Measurements from ENCODE around the gene RBP2.
A peak's percentile ranks its signal among the peaks of the same experiment; 100 is the strongest.

RBP2 gene

DNA sequence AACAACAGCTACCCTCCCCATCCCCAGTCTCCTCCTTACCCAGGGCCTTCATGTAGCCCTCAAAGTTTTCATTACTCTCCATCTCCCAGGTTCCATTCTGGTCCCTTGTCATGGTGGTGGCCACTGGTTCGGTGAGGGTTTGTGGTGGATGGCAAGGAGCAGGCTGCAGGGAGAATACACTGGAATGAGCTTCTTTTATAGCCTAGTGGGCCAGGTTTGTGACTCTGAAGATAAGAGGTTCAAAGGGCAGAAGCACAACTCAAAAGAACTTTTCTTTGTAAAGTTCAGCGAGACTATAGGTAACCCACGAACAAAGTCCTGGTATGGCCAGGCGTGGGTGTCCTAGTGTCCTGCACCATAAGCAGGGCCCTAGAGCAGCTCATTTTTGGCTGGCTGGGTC, at the start of gene RBP2:
Gene RBP2, minus strand, starts transcription at position 169 of the 400 bp plus-strand sequence. Its CDS starts 57 bp downstream, at position 112.
- no peak for DNase-seq

DNA sequence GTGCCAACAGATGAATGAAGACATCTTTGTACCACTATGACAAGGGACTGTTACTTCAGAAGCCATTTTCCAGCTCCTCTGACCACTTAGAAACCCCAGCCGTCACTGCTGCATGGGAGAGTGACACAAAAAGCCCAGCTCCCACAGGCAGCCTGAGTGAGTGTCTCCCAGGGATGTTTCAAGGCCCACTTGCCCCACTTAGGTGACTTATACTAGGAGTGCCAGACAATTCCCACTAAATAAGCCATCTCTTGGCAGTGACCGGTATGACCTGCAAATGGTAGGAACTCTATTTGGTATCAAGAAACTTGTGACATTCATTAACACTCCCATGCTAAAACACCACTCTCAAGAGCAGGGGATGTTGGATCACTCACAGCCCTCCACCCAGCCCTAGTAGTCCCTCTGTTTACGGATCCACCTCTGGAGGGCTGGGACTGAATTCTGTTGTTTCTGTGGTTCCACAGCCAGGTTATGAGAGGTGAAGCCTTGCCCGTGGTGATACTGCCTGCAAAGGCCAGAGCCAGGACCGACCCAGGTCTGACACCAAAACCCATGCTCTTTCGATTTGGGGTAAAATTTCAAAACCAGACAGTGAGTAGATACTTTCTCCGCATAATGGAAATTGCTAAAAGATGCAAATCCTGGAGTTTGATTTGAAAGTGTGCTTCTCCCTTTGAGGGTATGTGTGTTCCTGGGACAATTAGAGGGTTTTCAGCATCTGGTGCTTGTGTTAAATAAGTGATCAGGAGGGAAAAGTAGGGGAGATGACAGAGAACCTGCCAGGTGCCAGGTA, 48.7 kb upstream of the RBP2 start:
- no peak for DNase-seq

DNA sequence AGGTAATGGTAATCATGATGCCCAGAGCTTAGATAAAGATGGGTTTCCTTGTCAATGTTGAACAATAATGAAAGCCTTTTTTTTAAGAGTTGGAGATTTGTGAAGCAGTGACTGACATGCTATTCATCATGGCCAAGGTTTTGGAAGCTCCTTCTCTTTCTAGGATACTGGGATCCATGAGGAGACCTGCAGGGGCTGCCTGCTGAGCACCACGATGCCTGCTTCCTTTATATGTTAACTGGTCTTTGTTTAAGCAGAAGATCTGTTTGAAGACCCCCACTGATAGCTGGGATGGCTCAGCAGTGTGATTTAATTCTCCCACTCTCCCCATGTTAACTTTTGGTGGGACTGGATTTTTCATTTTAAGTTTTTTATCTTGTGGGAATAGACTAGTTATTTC, 47.4 kb upstream of the RBP2 start:
- no peak for DNase-seq

DNA sequence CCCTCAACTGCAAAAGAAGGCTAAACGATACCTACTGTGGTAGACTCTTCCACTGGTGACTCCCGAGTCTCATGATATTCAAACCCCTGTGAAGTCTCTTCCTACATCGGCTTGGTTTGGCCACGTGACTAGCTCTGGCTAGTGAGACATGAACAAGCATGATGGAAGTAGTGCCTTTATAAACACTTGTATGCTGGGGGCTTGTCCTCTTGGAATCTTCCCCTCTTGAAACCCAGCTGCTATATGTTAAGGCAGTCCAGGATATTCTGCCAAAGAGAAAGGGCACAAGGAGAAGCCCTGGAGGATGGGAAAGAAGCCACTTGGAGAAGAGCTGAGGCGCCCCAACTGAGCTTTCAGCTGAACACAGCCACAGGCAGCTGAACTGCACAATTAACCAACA, 46.9 kb upstream of the RBP2 start:
- no peak for DNase-seq

DNA sequence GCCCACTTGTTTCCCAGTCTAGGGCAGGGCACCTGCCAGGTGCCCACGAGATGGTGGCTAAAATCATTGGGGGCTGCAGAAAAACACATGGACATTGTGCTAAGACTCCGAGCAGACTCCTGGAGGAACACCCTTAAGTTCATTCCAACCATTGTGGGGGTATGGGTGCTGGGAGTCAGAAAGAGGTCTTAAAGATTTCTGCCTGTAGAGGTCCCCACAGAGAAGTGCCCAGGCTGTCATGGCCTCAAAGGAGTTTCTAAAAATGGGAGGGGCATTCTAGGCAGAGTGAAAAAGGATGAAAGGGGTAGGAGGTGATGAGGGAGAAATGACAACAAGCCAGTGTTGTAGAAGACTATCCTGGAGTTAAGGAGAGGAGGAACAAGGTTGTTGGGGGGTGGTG, 46.1 kb upstream of the RBP2 start:
- no peak for DNase-seq

DNA sequence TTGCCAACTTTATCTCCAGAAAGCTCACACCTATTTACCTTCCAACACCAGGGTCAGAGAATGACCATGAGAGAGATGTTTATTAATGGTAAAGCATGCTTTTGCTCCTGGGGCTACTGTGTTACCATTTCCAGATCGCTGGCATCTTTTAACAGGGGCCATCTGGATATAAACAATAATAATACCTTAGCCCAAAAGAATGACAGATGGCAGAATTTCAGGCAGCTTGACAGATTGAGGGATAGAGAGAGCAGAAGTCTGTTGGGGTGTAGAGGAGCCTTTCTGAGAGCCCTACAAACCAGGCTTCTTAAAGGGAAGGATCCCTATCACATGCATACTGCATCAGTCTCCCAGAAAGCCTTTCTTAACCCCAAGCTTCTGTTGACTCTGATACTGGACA, 45.5 kb upstream of the RBP2 start:
- DNase-seq, result no peak

DNA sequence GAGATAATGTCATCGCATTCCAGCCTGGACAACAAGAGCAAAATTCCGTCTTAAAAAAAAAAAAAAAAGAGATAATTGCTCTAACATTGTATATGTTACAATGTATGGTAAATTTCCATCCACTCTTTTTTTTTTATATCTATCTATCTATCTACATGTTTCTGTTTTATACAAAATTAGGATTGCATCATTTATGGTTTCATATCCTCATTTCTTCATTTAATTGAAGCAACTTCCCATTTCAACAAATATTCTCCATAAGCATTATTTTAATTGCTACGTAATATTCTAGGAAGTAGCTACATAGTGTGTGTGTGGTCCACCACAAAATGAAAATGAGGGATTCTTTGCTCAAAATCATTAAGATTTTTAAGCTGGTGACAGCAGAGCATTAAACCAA, 44.8 kb upstream of the RBP2 start:
- DNase-seq, result no peak

DNA sequence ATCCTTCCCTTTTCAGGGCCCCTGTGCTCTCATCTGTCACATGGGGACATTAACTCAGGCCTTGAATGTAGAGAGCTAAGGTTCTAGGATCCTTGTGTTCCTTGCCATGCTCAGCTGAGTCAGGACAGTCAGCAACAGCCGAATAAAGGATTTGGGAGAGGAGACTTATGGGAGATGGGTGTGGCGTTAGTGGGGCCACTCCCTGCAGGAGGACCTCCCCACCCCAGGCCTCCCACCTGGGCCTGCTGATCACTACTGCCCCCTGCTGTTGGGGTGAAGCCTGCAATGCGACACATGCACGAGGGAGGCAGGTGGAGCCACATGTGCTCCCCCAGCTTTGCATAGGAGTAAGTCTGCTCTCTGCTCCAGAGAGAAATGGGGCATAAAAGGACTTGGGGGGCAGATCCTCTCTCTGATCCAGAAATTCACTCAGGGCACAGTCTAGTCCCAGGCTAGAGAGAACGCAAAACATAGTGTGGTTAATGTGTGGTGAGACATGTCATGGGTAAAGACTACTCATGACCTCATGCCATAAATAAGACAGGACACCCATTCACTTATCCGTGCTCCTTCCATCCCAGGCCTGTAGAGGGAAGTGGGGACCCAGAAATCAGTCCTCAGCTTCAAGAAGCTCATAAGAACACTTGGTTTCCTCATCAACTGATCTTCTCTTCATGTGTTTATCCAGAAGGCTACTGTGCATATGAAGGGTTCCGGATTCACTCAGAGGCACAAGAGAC, 43.9 kb upstream of the RBP2 start:
- DNase-seq, result no peak

DNA sequence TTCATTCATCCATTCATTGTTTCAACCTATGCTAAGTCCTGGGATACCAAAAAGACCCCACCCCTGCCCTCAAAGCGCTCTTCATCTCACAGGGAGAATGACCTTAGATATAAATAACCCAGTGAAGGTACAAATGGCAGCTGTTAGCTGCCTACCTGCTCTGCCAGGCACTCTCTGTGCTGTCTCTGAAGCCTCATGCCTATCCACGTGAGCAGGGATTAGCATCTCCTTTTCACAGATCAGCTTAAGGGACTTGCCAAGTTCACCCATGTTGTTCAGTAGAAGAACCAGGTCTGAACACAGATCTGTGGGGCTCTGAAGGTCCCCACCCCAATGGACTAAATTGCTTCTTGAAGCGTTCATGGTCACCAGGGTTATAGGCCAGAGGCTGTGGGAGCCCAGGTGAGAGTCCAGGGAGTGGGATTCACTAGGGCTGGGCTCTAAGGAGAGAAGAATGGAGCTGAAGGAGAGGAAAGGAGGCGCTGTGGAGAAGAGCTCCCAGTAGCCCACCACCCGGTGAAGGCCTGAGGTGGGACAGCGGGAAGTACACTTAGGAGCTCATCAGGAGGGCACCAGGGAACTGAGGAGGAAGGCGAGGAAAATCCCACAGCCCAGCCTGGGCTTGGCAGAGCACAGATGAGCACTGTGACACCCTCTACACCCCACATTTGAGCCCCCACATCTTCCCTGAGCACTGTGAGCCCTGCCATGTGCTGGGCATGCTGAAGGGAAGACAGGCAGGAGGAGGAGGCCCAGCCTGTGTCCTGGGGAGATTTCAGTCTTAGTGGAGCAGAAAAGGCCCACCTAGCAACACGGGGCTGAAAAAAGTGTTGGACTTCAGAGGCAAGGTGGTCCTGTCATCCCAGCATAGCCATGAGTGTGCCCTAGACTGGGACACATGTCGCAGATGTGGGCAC, 42.9 kb upstream of the RBP2 start:
- DNase-seq, result no peak

DNA sequence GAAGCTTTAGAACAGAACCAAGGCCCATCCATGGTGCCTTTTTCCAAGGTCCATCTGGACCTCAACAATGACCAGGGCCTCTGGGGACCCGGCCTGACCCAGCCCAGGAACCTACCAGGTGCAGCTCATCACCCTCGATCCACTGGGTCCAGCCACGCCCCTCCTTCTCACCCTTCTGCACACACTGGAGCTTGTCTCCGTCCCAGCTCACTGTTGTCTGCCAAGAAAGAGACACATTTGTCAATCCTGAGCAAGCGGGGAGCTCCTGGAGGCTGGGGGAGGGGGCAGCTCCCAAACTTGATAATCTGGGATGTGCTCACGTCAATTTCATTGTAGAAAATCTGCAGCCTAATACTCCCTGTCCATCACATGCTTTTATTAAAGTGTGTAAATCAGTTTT, 42.0 kb upstream of the RBP2 start:
- no peak for DNase-seq

DNA sequence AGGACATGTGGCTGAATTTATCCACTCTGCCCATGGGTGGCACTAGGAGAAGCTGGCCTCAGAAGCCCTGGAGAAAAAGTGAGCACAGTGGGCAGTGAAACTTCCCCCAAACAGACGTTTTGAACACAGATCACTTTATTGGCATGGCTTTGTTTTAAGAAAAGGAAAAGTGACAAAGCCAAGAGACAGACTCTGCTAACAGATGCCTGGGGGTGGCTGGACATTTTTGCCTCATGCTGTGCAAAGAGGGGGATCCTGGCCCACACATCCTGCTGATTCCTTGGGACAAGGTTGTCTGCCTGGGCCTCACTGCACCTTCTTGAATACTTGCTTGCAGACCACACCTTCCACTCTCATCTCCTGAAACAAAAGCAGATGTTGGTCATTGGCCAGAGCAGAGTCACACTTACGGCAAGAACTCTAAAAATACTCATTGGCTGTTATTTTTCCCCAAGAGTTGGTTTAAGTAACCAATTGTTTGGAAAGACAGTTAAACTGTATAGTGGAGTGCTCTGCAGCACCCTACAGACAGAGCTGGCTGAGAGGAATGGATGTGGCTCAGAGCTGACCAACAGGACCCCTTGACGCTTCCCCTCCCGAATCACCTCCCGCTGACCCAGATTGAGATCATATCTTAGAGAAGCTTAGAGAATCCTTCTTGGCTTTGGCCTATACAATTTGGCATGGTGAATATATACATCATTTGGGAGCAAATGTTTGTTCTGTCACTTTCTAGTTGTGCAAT, 41.2 kb upstream of the RBP2 start:
- no peak for DNase-seq

DNA sequence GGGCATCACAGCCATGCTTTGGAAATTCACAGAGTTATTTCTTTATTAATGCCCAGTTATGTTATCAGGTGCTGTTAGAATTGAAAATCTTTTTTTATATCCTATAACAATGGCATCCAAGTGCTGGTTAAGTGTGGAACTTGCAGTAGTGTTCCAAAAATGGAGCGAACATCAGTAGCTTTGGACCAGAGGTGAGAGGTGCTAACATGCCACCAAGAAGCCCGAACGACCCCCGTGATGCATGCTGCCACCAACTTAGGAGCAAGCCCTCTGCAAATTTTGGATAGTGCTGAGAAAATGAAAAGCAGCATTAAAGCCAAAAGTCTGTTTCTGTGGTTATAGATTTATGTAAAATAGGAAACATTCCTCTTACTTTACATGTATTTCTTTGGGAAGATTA, 38.4 kb upstream of the RBP2 start:
- DNase-seq, result no peak

DNA sequence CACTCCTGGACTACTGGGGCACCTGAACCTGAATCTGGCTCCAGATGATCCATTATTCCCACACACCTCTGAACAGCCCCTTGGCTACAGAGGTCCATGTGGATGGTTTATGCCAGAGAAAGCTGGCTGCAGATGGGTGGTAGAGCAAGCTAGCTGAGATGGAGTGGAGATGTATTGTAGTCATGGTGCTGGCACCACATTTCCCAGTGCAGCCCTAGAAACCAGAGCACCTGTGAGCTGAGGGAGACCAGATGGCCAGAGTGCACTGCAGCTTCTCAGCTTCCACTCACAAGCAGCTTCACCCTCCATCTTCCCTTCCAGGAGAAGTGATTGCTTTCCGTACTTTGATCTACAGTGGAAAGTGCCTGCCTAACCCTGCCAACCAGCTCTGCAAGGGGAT, 33.3 kb upstream of the RBP2 start:
- no peak for DNase-seq

DNA sequence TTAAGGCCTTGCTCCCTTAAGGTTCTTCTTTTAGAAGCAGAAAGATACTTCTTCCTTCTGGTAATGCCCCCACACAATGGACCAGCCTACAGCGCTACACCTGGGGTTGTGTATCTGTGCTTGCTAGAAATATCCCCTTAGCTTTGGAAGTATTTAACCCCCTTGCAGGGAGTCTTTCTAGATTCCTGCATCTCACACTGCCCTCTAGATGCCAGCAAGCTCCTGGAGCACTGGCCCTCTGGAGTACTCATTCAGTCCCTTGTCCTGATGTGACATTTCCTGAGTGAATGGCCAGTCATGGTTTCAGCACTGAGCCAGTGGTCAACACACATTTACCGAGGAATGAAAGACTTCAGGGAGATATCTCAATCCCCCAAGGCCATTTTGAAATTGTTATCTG, 30.4 kb upstream of the RBP2 start:
- peak; percentile 28 for DNase-seq

DNA sequence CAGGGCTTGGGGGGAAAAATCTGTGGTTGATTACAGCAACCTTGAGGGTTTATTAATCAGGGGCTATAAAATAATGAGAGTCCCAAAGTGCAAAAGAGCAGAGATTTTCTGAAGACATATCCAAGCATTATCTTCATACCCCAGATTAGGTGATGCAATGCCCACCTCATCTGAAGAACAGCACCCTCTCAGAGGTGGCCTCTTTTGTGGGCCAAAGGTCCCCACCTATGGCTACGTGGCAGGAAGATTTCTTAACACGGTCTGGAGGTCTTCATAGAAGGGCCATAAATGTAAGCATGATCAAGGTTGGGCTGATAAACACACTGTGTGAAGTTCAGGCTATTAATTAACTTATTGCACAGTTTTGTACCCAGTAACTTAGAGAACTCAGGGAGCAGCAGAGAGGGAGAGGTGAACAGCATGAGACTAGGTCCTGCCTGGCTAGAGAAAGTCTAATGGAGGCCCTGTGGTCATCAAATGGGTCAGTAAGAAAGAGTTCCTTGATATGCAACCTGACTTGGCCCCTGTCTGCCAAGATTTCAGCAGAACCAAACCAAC, 29.6 kb upstream of the RBP2 start:
- DNase-seq, result no peak

DNA sequence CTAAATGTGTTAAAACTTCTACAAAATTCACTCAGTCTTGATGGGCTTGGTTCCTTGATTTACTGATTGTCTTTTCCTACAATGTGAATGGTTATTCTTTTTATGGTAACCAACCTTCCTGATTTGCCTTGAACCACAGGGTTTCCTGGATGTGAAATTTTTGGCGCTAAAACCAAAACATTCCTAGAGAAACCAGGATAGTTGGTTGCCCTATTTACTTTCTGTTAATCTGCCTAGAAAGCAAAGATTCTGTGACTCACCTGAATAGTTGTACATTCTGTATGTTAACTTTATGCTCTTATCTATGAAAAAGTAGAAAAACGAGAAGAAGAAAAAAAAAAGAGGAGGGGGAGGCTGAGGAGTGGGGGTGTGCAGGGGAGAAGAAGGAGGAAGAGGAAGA, 23.2 kb upstream of the RBP2 start:
- no peak for DNase-seq

DNA sequence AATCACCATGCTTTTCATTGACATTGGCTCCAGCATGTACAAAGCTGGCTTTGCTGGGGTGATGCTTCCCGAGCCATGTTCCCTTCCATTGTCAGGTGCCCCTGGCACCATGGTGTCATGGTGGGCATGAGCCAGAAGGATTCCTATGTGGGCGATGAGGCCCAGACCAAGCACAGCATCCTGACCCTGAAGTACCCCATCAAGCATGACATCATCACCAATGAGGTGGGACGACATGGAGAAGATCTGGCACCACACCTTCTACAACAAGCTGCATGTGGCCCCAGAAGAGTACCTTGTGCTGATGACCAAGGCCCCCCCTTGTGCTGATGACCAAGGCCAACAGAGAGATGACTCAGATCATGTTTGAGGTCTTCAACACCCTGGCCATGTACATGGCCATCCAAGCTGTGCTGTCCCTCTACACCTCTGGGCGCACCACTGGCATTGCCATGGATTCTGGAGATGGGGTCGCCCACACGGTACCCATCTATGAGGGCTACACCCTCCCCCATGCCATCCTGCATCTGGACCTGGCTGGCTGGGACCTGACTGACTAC, 17.6 kb upstream of the RBP2 start:
- DNase-seq, result no peak

DNA sequence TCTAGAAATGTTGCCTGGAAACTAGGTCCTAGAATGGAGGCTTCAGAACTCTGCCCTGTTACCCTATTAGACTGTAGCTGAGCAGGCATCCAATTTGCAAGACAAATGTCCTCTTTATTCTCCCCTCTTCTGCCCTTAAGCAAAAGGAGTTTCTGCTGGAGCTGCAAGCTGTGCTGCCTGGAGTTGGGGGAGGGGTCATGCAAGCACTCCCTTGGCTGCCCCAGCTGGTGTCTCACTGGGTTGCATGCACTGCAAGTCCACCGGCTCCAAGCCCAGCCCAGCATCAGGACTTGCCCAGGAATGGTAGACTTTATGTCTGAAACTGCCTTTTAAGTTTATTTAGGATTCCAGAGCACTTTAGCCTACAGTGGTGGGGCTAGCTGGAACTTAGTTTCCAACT, 15.7 kb upstream of the RBP2 start:
- peak; percentile 70 for DNase-seq

DNA sequence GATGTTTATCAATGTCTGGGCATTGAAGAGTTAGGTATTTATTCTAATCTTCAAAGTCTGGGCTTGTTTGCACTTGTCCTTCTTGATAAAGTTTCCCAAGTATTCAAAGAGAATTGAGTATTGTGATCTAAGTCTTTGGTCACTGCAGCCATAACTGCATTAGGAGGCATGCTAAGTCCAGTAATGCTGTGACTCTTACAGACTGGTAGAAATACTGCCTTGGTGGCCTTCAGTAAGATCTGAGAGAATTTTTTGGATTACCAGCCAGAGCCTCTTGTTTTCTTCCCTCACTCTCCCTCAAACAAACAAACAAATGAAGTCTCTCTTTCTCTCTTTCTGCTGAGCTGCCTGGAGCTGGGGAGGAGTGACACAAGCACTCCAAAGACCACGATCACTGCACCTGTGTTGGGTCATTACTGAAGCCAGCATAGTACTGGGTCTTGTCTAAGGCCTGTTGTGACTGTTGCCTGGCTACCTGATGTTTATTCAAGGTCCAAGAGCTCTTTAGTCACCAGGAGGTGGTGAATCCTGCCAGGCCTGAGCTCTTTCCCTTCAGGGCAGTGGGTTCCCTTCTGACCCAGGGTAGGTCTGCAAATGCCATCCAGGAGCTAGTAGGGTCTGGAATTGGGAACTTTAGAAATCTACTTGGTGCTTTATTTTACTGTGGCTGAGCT, 14.8 kb upstream of the RBP2 start:
- DNase-seq, result peak; percentile 94

DNA sequence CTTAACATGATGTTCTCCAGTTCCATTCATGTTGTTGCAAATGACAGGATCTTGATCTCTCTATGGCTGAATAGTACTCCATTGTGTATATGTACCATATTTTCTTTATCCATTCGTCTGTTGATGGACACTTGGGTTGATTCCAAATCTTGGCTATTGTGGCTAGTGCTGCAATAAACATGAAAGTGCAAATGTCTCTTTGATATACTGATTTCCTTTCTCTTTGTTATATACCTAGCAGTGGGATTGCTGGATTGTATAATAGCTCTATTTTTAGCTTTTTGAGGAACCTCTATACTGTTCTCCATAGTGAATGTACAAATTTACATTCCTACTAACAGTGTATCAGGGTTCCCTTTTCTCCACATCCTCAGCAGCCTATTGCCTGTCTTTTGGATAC, 5.9 kb upstream of the RBP2 start:
- DNase-seq, result no peak

DNA sequence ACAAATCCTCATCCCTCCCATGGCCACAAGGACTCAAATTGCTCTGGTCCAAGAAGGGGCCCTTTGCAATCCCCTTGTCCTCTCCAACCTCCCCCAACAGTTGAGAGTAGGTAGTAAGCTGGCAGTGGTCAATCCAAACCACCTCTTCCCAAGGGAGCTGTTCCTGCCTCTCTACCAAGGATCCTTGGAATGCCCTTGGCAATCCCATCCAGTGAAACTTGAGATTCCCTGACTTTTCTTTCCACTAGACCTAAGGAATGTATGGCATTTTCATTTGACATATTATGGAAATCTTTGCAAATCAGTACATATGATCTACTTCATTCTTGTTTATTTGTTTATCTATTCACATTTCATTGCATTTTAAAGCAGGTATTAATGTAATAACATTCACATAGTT, 4.8 kb upstream of the RBP2 start:
- no peak for DNase-seq

DNA sequence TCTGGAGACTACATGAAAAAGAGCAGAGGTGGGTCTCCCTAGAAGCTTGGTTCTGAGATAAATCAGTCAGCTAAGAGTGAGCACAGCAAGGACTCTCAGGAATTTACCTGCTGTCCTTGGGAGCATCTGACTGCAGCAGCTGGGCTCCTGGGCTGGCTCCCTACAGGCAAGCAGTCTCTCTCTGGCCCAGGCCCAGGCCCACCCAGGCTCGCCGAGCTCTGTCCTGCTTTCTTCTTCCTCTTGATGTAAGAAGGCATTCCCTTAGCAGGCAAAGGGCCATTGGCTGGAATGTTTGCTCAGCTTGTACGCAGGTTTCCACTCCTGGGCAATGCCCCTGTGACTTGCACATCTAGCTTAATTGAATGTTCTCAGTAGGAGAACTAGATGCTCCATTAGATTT, 4.3 kb upstream of the RBP2 start:
- no peak for DNase-seq

All from NCI-H1092 treated with DMSO at 0.1 percent for 48 hours (cell line).